B cell (primary cell): Measurements from ENCODE around the gene MAGEC3. TPM values are rescaled to one million over a fixed set of nuclear protein-coding genes. Genes with fewer than 3 reads are reported as not detected.

ENCODE experiments used
- ATAC-seq: fragments of 200-7000 bp; cut with Tn5 transposase; one replicate; pipeline ENCODE4 v1.10.0; 2021; ENCODE audit warnings: low read depth, mild to moderate bottlenecking, moderate number of reproducible peaks, moderate library complexity
- CTCF ChIA-PET: fragments of 350-600 bp; sonication (Branson Sonifier 250); formaldehyde crosslinking; loops from one replicate; lab custom pipeline; 2021; ENCODE audit warnings: antibody characterized with exemption, inconsistent platforms; lab: Charles Lee
- POLR2A ChIA-PET: fragments of 350-600 bp; sonication (Branson Sonifier 250); formaldehyde crosslinking; loops from one replicate; lab custom pipeline; 2021; ENCODE audit warnings: antibody characterized with exemption; lab: Charles Lee
- DNase-seq: peaks from one replicate; pipeline ENCODE4 v3.0.0; 2013
- H2AFZ ChIP-seq: 2 replicates; pipeline ENCODE4 v1.6.1; 2012; ENCODE audit warnings: mild to moderate bottlenecking, low read depth, low read length; ENCODE audit not compliant: insufficient read depth, poor library complexity, severe bottlenecking
- H3K27ac ChIP-seq, 2 donors: 1 replicate in 1 of 2; 2 replicates in 1 of 2; pipeline ENCODE4 v1.5.1; 2012 to 2013; ENCODE audit warnings: low read length in 2 of 2, mild to moderate bottlenecking in 2 of 2, moderate library complexity in 1 of 2
- H3K27me3 ChIP-seq, 4 experiments: fragments of 200-600 bp in 1 of 4; sonication (generic) in 1 of 4; replicated peaks in 1 of 4; 1 replicate in 2 of 4; 2 replicates in 2 of 4; pipeline versions ENCODE4 v1.6.1 to v1.7.0; 2013 to 2016; ENCODE audit warnings: low read length in 3 of 4, mild to moderate bottlenecking in 2 of 4, mixed read lengths in 1 of 4, moderate library complexity in 1 of 4; ENCODE audit not compliant: insufficient read depth in 4 of 4, control insufficient read depth in 3 of 4; ENCODE audit errors: control extremely low read depth in 1 of 4
- H3K36me3 ChIP-seq, 2 experiments: replicated peaks in 1 of 2; 1 replicate in 1 of 2; 2 replicates in 1 of 2; pipeline versions ENCODE4 v1.6.1 to v1.7.1; 2013; ENCODE audit warnings: low read length in 1 of 2; ENCODE audit not compliant: insufficient read depth in 2 of 2, control insufficient read depth in 1 of 2; ENCODE audit errors: control extremely low read depth in 1 of 2, extremely low read depth in 1 of 2
- H3K4me1 ChIP-seq, 2 donors: fragments of 200-600 bp in 1 of 2; sonication (generic) in 1 of 2; 1 replicate in 1 of 2; 2 replicates in 1 of 2; pipeline versions ENCODE4 v1.5.1 to v1.6.1; 2013 to 2017; ENCODE audit warnings: low read length in 2 of 2; ENCODE audit not compliant: control insufficient read depth in 2 of 2, insufficient read depth in 2 of 2
- H3K4me2 ChIP-seq: replicated peaks from 2 replicates; pipeline ENCODE3; 2012; ENCODE audit warnings: mild to moderate bottlenecking, low read depth, low read length; ENCODE audit not compliant: poor library complexity, severe bottlenecking
- H3K4me3 ChIP-seq, 5 experiments: fragments of 200-600 bp in 1 of 5; sonication (generic) in 1 of 5; 1 replicate in 3 of 5; 2 replicates in 2 of 5; pipeline versions ENCODE4 v1.5.1 to v1.7.0; 2011 to 2016; ENCODE audit warnings: low read length in 4 of 5, mild to moderate bottlenecking in 4 of 5, low read depth in 2 of 5, control low read depth in 1 of 5, moderate library complexity in 1 of 5; ENCODE audit not compliant: insufficient read depth in 1 of 5; ENCODE audit errors: control extremely low read depth in 1 of 5, extremely low read depth in 1 of 5
- H3K79me2 ChIP-seq: fragments of 200-600 bp; sonication (generic); one replicate; pipeline ENCODE4 v1.6.0; 2016; ENCODE audit warnings: low read length; ENCODE audit not compliant: control insufficient read depth, insufficient read depth
- H3K9ac ChIP-seq: fragments of 200-600 bp; sonication (generic); 2 replicates; pipeline ENCODE4 v1.6.1; 2017; ENCODE audit warnings: mild to moderate bottlenecking, low read length, moderate library complexity
- H3K9me3 ChIP-seq, 3 donors: one replicate each; pipeline versions ENCODE4 v1.6.1 to v1.7.1; 2013; ENCODE audit warnings: low read length in 2 of 3; ENCODE audit not compliant: control insufficient read depth in 2 of 3, insufficient read depth in 1 of 3; ENCODE audit errors: control extremely low read depth in 1 of 3
- H4K20me1 ChIP-seq: 2 replicates; pipeline ENCODE4 v1.6.0; 2012; ENCODE audit warnings: mild to moderate bottlenecking, low read length; ENCODE audit not compliant: insufficient read depth, control insufficient read depth, poor library complexity, severe bottlenecking
- H3K27ac Mint-ChIP-seq: one replicate; pipeline ENCODE4 v1.8.0; 2021; ENCODE audit warnings: mixed read lengths
- H3K27me3 Mint-ChIP-seq: one replicate; pipeline ENCODE4 v1.8.0; 2021; ENCODE audit warnings: mixed read lengths
- H3K4me1 Mint-ChIP-seq: one replicate; pipeline ENCODE4 v1.8.0; 2021; ENCODE audit warnings: mixed read lengths
- H3K4me3 Mint-ChIP-seq: one replicate; pipeline ENCODE4 v1.8.0; 2021; ENCODE audit warnings: mixed read lengths
- H3K9me3 Mint-ChIP-seq: one replicate; pipeline ENCODE4 v1.8.0; 2022; ENCODE audit warnings: mixed read lengths; ENCODE audit not compliant: insufficient read depth
- EZH2 ChIP-seq: IDR thresholded peaks from 2 replicates; pipeline ENCODE4 v1.6.1; 2012; ENCODE audit warnings: borderline replicate concordance, low read depth, mild to moderate bottlenecking, moderate library complexity, low read length; ENCODE audit not compliant: insufficient read depth, poor library complexity, severe bottlenecking
- WGBS: methylation state at CpG from one replicate; pipeline ENCODE4 v1.1.5; 2013; ENCODE audit warnings: missing lambda C conversion rate; ENCODE audit not compliant: insufficient coverage; 5-methylcytosine and 5-hydroxymethylcytosine counted together
- intact Hi-C: fragments of 100-400 bp; cut with micrococcal nuclease; formaldehyde crosslinking; loops from one replicate; pipeline ENCODE4 v1.10.0; 2022
- polyA plus RNA-seq: library from polyadenylated mRNA; depleted of rRNA; stranded (reverse); fragments of >200 nt; gene quantifications from 2 replicates; pipeline ENCODE4 v1.2.3, GENCODE V29; 2012
- total RNA-seq, 2 donors: library from RNA; stranded (reverse); fragments of 120-200 nt in 1 of 2; gene quantifications; 1 replicate in 1 of 2; 2 replicates in 1 of 2; pipeline versions ENCODE4 v1.2.3 to v1.2.4, GENCODE V29; 2013 to 2022
- TF ChIP-seq, protein P1 (sequence below): fragments of 200-600 bp; IDR thresholded peaks from one replicate; pipeline ENCODE4 v1.8.0; 2022; ENCODE audit warnings: antibody characterized with exemption, mild to moderate bottlenecking

The MAGEC3 gene
- total and polyA plus RNA-seq, 2 donors (not counting 1 experiment from before 2014, with no cell fraction given): not detected

DNA sequence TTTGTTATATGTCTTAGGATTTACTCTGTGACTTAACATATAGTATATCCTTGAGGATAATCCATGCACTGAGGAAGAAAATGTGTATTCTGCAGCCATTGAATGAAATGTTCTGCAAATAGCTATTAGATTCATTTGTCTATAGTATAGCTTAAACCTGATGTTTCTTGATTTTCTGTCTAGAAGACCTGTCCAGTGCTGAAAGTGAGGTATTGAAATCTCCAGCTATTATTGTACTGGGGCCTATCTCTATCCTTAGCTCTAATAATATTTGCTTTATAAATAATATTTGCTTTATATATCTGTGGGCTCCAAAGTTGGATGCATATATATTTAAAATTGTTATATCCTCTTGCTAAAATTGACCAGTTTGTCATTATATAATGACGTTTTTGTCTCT, 26.7 kb upstream of the MAGEC3 start:
- H3K4me2 ChIP-seq: no peak overlapping the region
- no peaks in the 10 kb centered on the region for H3K79me2 ChIP-seq
- ATAC-seq (no peak), DNase-seq (no peak)
- no peak overlapping the region for H2AFZ ChIP-seq
- no peaks in the 10 kb centered on the region for H4K20me1 ChIP-seq
- H3K27me3 Mint-ChIP-seq: no peaks in the 10 kb centered on the region
- ChIA-PET POLR2A (no interaction called here), CTCF (no interaction called here)
- no CpG with 5 or more reads among the region's 1 CpG for WGBS
- H3K9ac ChIP-seq: no peak overlapping the region
- H3K27ac ChIP-seq: no peak overlapping the region
- H3K9me3 ChIP-seq: peaks cover 0 to 4% (median 0%) of the 10 kb centered on the region in 3 donors
- no peaks in the 10 kb centered on the region for H3K4me1 Mint-ChIP-seq
- intact Hi-C loops: no loop called here
- H3K27me3 ChIP-seq: no peaks in the 10 kb centered on the region
- H3K4me1 ChIP-seq: no peaks in the 10 kb centered on the region
- no peaks in the 10 kb centered on the region for H3K9me3 Mint-ChIP-seq
- H3K27ac Mint-ChIP-seq: no peak overlapping the region
- H3K4me3 ChIP-seq: no peak overlapping the region
- TF ChIP-seq, protein P1, sequence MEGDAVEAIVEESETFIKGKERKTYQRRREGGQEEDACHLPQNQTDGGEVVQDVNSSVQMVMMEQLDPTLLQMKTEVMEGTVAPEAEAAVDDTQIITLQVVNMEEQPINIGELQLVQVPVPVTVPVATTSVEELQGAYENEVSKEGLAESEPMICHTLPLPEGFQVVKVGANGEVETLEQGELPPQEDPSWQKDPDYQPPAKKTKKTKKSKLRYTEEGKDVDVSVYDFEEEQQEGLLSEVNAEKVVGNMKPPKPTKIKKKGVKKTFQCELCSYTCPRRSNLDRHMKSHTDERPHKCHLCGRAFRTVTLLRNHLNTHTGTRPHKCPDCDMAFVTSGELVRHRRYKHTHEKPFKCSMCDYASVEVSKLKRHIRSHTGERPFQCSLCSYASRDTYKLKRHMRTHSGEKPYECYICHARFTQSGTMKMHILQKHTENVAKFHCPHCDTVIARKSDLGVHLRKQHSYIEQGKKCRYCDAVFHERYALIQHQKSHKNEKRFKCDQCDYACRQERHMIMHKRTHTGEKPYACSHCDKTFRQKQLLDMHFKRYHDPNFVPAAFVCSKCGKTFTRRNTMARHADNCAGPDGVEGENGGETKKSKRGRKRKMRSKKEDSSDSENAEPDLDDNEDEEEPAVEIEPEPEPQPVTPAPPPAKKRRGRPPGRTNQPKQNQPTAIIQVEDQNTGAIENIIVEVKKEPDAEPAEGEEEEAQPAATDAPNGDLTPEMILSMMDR: no peak
- no peak for TF ChIP-seq EZH2
- H3K4me3 Mint-ChIP-seq: no peak overlapping the region
- no peaks in the 10 kb centered on the region for H3K36me3 ChIP-seq

GRCh38 chrX:141814213-141814857, 23.8 kb upstream of the MAGEC3 start:
- intact Hi-C loops: no loop called here
- Histone ChIP-seq H3K4me1 (no peaks in the 10 kb centered on the region), H2AFZ (no peak overlapping the region), H3K4me2 (no peak overlapping the region), H3K9ac (no peak overlapping the region), H3K27me3 (no peaks in the 10 kb centered on the region), H3K9me3 (peaks cover 0 to 4% (median 0%) of the 10 kb centered on the region in 3 donors), H3K4me3 (no peak overlapping the region), H3K27ac (no peak overlapping the region), H3K79me2 (no peaks in the 10 kb centered on the region), H4K20me1 (no peaks in the 10 kb centered on the region), H3K36me3 (no peaks in the 10 kb centered on the region)
- whole genome bisulfite sequencing: 60% methylated on average over 1 of the region's 2 CpGs
- Mint-ChIP-seq H3K9me3 (no peaks in the 10 kb centered on the region), H3K4me3 (no peak overlapping the region), H3K4me1 (no peaks in the 10 kb centered on the region), H3K27ac (no peak overlapping the region), H3K27me3 (no peaks in the 10 kb centered on the region)
- DNase-seq (no peak), ATAC-seq (no peak)
- CTCF ChIA-PET: no interaction called here
- no peak for TF ChIP-seq EZH2
- TF ChIP-seq, protein P1: no peak
- POLR2A ChIA-PET: no interaction called here
